IPS DF 4.7 (cell line): ENCODE data around the gene SNX20.

Experiments used
- DNase-seq: peaks from one replicate; pipeline ENCODE4 v3.0.0-alpha.2; 2013; ENCODE audit warnings: low spot score; ENCODE audit errors: extremely low read depth

Gene SNX20

GRCh38 chr16:50636753-50637374 is 44.2 kb downstream of the SNX20 start:
- no peak for DNase-seq

GRCh38 chr16:50635505-50636392 is 45.4 kb downstream of the SNX20 start:
- no peak for DNase-seq

- no peak for DNase-seq
These were observed 46.2 kb downstream of the SNX20 start for GRCh38 chr16:50634947-50635346.

- no peak for DNase-seq
These were observed 47.0 kb downstream of the SNX20 start for GRCh38 chr16:50634090-50634489.

GRCh38 chr16:50632927-50633800 is 47.9 kb downstream of the SNX20 start:
- DNase-seq: no peak

- DNase-seq: no peak
These were observed 49.0 kb downstream of the SNX20 start for GRCh38 chr16:50631985-50632576.

GRCh38 chr16:50631249-50631984 is 49.7 kb downstream of the SNX20 start:
- no peak for DNase-seq

GRCh38 chr16:50630394-50631020 is 50.6 kb downstream of the SNX20 start:
- DNase-seq: no peak

- no peak for DNase-seq
These were observed 51.8 kb downstream of the SNX20 start for GRCh38 chr16:50629334-50629733.

- no peak for DNase-seq
These were observed 52.8 kb downstream of the SNX20 start for GRCh38 chr16:50628156-50628802.

GRCh38 chr16:50627419-50627818 is 53.7 kb downstream of the SNX20 start:
- no peak for DNase-seq

GRCh38 chr16:50626868-50627267 is 54.2 kb downstream of the SNX20 start:
- DNase-seq: no peak

GRCh38 chr16:50625374-50625773 is 55.7 kb downstream of the SNX20 start:
- no peak for DNase-seq

GRCh38 chr16:50624449-50624970 is 56.6 kb downstream of the SNX20 start:
- no peak for DNase-seq

- DNase-seq: no peak
These were observed 58.3 kb downstream of the SNX20 start for GRCh38 chr16:50622643-50623369.

GRCh38 chr16:50622029-50622428 is 59.1 kb downstream of the SNX20 start:
- no peak for DNase-seq
